IPS DF 19.7 (cell line): ENCODE results near the gene UBR7.

Experiments used
- DNase-seq: peaks from one replicate; pipeline ENCODE4 v3.0.0-alpha.2; 2013; ENCODE audit warnings: low read depth, low spot score

The UBR7 gene

DNA sequence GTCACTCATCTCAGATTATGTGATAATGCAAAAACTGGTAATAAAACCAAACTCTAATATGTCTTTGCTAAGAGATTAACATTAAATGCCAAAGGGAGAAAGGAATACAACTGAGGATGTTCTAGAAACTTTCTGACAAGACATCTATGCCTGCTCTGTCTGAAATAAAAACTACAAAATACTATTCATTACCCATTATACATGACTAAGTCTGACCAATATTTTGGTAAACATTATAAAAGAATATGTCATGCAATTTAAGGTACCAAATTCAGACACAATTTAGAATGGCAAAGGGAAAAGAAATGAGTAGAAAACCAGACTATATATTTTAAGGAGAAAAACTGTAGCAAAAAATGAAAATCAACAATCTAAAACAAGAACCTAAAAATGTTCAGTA is 39.5 kb downstream of the UBR7 start:
- DNase-seq, result no peak

GRCh38 chr14:93249128-93249831 is 42.2 kb downstream of the UBR7 start:
- no peak for DNase-seq

DNA sequence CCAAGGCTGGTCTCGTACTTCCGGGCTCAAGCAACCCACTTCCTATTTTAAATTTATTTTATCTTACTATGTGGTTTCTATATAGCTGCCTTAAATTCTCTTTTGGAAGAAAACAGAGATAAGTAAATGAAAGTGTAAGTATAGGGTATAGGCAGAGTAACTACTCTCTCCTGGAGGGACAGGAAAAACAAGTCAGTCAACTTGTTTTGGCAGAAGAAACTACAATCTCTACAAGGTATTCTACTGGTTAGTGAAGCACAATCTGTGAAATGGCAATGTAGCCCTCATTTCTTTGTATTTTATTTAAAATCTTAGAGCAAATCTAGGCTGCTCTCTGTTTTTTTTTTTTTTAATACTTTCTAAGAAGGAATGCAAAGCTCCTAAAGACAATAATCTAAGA is 55.4 kb downstream of the UBR7 start:
- DNase-seq, result no peak

DNA sequence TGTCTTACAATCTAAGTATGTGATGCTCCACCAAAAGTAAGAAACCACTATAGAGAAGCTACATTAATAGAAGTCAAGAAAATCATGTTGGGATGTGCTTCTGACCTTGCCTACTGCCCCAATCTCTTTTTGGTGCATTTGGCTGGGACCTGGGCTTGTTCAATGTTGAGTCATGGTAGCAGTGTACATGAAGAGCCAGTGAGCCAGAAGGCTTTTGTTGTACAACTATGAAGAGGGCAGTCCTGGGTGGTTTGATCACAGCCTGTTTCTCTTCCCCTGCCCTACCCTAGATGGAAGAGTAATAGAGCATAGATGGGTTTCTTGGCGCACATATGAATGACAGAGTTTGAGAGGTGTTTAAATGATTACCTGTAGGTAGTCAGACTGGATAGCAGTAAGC is 56.4 kb downstream of the UBR7 start:
- no peak for DNase-seq

DNA sequence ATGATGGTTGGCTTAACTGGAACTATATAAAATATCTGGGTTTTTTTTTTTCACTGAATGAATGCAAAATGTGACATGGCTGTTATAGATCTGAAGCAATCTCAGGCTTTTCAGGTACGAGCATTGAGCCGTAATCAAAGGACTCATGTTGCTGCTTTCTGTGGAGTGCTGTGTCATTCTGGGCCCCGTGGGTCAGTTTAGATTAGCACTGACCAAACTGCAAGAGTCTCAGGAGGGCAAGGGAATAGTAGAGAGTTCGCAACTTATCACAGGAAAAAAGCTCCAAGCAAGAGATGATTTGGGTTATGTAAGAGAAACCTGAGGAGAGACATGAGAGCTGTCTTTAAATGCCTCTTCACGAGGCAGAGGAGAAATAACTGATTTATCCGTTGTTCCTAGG is 59.1 kb downstream of the UBR7 start:
- DNase-seq, result no peak

GRCh38 chr14:93267149-93267711 is 60.2 kb downstream of the UBR7 start:
- DNase-seq, result no peak

DNA sequence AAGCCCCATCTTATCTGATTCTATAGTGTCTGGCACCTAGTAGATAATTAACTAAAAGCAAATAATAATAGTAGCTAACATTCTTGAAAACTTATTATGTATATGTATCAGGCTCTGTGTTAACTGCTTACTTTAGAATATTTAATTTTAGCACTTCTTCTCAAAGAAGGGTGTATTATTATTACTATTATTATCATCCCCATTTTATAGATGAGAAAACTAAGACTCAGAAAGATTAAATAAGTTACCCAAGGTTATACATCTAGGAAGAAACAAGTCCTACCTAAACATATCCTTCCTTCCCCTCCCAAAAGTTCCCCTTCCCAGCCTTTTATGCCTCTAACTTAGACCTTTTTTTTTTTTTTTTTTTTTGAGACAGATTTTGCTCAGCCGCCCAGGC is 61.4 kb downstream of the UBR7 start:
- no peak for DNase-seq

DNA sequence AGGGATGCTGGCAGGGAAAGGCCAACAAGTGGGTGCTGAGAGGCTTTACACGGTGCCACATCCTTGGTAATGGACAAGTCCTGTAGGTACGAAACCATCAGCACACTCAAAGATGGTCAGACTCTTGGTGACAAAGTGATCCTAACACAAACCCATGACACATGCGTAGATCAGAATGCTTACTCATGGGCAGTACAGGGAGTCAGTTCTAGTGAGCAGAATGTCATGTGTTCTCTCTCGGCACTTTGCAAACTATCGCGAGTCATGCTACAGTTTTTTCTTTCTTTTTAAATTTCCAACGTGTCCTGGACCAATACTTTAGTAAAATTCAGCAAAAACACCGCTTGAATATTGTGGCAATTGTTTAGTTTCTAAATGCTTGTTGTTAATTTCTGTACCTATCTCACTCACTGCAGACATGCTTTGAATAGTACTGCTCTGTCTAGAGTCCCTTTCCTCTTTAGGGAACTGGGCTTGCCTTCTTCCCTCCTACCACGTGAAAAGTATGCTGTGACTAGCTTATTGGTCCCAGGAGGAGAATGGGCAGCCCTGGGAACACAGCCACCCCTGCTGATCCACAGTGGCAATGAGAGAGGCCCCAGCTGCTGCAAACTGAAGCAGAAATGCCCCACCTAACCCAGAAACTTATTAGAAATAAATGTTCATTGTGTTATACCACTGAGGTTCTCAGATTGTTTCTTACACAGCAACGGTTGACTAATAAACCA is 62.4 kb downstream of the UBR7 start:
- DNase-seq, result no peak

- no peak for DNase-seq
Observed at GRCh38 chr14:93271111-93271510, 64.1 kb downstream of the UBR7 start.

DNA sequence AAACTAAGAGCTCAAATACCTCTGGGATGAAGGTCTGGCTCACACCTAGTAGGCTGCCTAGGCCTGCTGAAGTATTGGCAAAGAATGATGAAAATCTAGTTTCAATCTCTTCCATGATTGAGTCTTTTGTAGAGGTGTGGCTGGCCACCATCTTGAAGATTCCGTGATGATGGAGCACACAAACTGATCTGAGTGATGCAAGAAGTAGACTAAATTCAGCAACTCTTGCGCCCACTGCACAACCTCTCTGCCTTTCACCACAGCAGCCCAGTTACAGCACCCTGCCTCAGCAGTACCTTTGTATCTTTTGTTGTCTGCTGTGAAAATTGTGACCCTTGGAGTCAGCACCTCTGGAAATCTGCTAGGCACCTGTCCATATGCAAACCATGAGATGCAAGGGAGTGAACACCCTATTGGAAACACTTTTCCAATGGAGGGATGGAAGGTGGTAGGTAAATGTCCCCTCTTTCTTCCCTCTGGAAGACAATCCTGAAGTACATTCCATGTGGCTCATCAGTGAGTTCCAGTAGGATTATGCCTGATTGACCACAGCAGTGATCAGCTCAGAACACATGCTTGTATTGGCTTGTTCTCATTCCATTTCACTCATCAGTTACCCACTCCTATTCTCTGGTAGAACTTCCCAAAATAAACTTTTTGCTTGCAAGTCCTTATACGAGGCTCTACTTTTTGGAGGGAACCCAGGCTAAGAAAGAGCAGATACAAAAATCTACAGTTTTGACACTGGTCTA is 67.2 kb downstream of the UBR7 start:
- DNase-seq, result no peak

DNA sequence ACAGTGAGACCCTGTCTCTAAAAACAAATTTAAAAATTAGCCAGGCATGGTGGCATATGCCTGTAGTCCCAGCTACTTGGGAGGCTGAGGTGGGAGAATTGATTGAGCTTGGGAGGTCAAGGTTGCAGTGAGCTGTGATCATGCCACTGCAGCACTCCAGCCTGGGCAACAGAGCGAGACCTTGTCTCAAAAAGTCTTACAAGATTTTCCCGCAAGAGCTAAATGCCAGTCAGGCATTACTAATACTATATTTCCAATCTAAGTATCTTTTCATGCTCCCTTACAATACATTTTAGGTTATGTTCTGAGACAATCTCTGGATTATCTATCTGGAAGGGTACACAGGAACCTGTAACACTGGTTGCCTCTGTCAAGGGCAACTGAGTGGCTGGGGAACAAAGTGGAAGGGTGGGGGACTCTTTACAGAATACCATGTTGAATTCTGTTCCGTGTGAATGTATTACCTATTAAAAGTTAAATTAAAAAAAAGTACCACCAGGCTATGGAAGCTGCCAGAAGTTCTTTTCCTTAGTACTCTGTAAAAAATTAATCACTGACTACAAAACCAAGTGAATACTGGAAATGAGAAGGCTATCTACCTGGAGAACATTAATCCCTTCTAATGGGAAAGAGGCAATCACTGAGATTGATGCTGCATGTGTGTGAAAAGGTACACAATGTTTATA is 69.1 kb downstream of the UBR7 start:
- DNase-seq, result no peak
